ENCODE results near the gene DOCK10. TPM values are rescaled to one million over a fixed set of nuclear protein-coding genes. Genes with fewer than 3 reads are reported as not detected.

DOCK10 gene
- total and polyA plus RNA-seq, 10 of the 15 experiments (the other 5 are each of a cell fraction or from before 2014, with no cell fraction given), result 16.9 to 120 (median 85.5) TPM

DNA sequence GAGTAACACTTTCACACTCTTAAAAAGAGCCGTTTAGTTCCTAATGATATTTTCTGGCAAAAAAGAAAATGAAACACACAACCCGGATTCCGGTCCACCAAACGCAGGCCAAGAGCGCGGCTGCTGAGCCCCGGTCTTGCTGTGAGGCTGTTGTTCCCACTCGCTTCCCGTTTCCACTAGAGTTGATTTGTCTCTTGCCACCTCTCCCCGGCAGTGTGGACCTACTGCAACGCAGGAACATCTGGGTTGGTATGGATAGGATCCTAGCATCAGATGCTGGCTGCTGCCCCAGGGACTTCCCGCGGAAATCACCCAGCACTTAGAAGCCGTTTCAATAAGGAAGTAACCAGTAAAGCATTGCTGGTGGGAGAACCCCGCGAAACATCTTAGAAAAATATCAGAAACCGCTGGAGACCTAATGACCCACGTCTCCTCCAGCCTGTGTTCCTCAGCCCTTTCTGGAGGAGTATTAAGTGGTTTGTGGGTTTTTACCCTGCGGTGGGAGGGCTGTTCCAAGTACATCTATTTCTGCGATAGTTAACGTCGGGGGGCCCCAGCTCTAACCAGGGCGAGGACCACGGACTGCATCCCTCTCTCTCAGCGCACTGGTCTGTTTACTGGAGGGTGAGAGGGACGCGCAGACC, 939 bp downstream of the DOCK10 start (continued):
- TF ChIP-seq, protein P1, sequence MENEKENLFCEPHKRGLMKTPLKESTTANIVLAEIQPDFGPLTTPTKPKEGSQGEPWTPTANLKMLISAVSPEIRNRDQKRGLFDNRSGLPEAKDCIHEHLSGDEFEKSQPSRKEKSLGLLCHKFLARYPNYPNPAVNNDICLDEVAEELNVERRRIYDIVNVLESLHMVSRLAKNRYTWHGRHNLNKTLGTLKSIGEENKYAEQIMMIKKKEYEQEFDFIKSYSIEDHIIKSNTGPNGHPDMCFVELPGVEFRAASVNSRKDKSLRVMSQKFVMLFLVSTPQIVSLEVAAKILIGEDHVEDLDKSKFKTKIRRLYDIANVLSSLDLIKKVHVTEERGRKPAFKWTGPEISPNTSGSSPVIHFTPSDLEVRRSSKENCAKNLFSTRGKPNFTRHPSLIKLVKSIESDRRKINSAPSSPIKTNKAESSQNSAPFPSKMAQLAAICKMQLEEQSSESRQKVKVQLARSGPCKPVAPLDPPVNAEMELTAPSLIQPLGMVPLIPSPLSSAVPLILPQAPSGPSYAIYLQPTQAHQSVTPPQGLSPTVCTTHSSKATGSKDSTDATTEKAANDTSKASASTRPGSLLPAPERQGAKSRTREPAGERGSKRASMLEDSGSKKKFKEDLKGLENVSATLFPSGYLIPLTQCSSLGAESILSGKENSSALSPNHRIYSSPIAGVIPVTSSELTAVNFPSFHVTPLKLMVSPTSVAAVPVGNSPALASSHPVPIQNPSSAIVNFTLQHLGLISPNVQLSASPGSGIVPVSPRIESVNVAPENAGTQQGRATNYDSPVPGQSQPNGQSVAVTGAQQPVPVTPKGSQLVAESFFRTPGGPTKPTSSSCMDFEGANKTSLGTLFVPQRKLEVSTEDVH (IDR thresholded peaks at IDR 0.05; ENCODE audit: low read depth, partially characterized antibody), result no peak
- TF ChIP-seq EED (IDR thresholded peaks at IDR 0.05; ENCODE audit: low read depth) (peak; percentile 95), MEF2A (IDR thresholded peaks at IDR 0.05; ENCODE audit: insufficient read depth, low read depth, low read length) (peak; percentile 77), TAF1 (IDR thresholded peaks at IDR 0.05; ENCODE audit: borderline replicate concordance, low read depth, low read length) (peak; percentile 66), GATAD2B (conservative IDR thresholded peaks at IDR 0.05; ENCODE audit: low read depth) (no peak), POLR2AphosphoS2 (IDR thresholded peaks at IDR 0.05; ENCODE audit: low read depth, low read length) (peak; percentile 26; the same call in 1 of the 2 replicates), JUNB (IDR thresholded peaks at IDR 0.05) (0 out of 2 replicates have a peak, but pooled peaks have one; percentile 31), TCF12 (IDR thresholded peaks at IDR 0.05; ENCODE audit: low read depth, low read length) (0 out of 2 replicates have a peak, but pooled peaks have one; percentile 47), RELA (IDR thresholded peaks at IDR 0.05; ENCODE audit: borderline replicate concordance, partially characterized antibody) (peak; percentile 96), IKZF2 (IDR thresholded peaks at IDR 0.05) (peak; percentile 95 to 96), SMARCA5 (IDR thresholded peaks at IDR 0.05) (no peak), BACH1 (IDR thresholded peaks at IDR 0.05; ENCODE audit: borderline replicate concordance) (peak; percentile 50; the same call in 1 of the 2 replicates), ETV6 (conservative IDR thresholded peaks at IDR 0.05 in 1 of 2, IDR thresholded peaks at IDR 0.05 in 1 of 2; ENCODE audit: borderline replicate concordance in 1 of 2, low read depth in 1 of 2) (peak in 1 of 2 experiments; percentile 92; a peak in 2 of 4 replicates), ZBED1 (IDR thresholded peaks at IDR 0.05; ENCODE audit: borderline replicate concordance) (peak; percentile 79; the same call in 1 of the 2 replicates), MTA2 (IDR thresholded peaks at IDR 0.05; ENCODE audit: low read depth) (peak; percentile 88), BCL11A (IDR thresholded peaks at IDR 0.05; ENCODE audit: low read depth, low read length) (peak; percentile 85), MXI1 (IDR thresholded peaks at IDR 0.05; ENCODE audit: low read depth, low read length) (peak; percentile 21; the same call in 1 of the 2 replicates), WRNIP1 (IDR thresholded peaks at IDR 0.05; ENCODE audit: borderline replicate concordance, low read depth, low read length) (no peak), IKZF1 (conservative IDR thresholded peaks at IDR 0.05) (peak; percentile 97), CBX5 (IDR thresholded peaks at IDR 0.05; ENCODE audit: low read depth) (peak; percentile 71; the same call in 1 of the 2 replicates), PML (IDR thresholded peaks at IDR 0.05; ENCODE audit: low read length) (peak; percentile 89)
- TF ChIP-seq, protein P2, sequence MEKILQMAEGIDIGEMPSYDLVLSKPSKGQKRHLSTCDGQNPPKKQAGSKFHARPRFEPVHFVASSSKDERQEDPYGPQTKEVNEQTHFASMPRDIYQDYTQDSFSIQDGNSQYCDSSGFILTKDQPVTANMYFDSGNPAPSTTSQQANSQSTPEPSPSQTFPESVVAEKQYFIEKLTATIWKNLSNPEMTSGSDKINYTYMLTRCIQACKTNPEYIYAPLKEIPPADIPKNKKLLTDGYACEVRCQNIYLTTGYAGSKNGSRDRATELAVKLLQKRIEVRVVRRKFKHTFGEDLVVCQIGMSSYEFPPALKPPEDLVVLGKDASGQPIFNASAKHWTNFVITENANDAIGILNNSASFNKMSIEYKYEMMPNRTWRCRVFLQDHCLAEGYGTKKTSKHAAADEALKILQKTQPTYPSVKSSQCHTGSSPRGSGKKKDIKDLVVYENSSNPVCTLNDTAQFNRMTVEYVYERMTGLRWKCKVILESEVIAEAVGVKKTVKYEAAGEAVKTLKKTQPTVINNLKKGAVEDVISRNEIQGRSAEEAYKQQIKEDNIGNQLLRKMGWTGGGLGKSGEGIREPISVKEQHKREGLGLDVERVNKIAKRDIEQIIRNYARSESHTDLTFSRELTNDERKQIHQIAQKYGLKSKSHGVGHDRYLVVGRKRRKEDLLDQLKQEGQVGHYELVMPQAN (conservative IDR thresholded peaks at IDR 0.05), result peak; percentile 68
- TF ChIP-seq, protein P3, sequence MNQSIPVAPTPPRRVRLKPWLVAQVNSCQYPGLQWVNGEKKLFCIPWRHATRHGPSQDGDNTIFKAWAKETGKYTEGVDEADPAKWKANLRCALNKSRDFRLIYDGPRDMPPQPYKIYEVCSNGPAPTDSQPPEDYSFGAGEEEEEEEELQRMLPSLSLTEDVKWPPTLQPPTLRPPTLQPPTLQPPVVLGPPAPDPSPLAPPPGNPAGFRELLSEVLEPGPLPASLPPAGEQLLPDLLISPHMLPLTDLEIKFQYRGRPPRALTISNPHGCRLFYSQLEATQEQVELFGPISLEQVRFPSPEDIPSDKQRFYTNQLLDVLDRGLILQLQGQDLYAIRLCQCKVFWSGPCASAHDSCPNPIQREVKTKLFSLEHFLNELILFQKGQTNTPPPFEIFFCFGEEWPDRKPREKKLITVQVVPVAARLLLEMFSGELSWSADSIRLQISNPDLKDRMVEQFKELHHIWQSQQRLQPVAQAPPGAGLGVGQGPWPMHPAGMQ (IDR thresholded peaks at IDR 0.05; ENCODE audit: borderline replicate concordance), result 0 out of 2 replicates have a peak, but pooled peaks have one; percentile 30
- TF ChIP-seq, protein P4, sequence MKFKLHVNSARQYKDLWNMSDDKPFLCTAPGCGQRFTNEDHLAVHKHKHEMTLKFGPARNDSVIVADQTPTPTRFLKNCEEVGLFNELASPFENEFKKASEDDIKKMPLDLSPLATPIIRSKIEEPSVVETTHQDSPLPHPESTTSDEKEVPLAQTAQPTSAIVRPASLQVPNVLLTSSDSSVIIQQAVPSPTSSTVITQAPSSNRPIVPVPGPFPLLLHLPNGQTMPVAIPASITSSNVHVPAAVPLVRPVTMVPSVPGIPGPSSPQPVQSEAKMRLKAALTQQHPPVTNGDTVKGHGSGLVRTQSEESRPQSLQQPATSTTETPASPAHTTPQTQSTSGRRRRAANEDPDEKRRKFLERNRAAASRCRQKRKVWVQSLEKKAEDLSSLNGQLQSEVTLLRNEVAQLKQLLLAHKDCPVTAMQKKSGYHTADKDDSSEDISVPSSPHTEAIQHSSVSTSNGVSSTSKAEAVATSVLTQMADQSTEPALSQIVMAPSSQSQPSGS (IDR thresholded peaks at IDR 0.05; ENCODE audit: low read length), result peak; percentile 83
